C4-2B (cell line): ENCODE data around the gene CXCR6.

ENCODE experiments used
- H3K27ac ChIP-seq: fragments of 450-650 bp; 2 replicates; pipeline ENCODE4 v1.5.1; 2017
- CTCF ChIP-seq: fragments of 450-650 bp; conservative IDR thresholded peaks from 2 replicates; pipeline ENCODE4 v1.5.1; 2017; ENCODE audit warnings: mild to moderate bottlenecking
- ZFX ChIP-seq: fragments of 450-650 bp; IDR thresholded peaks from 2 replicates; pipeline ENCODE4 v1.6.1; 2017

Gene CXCR6

DNA sequence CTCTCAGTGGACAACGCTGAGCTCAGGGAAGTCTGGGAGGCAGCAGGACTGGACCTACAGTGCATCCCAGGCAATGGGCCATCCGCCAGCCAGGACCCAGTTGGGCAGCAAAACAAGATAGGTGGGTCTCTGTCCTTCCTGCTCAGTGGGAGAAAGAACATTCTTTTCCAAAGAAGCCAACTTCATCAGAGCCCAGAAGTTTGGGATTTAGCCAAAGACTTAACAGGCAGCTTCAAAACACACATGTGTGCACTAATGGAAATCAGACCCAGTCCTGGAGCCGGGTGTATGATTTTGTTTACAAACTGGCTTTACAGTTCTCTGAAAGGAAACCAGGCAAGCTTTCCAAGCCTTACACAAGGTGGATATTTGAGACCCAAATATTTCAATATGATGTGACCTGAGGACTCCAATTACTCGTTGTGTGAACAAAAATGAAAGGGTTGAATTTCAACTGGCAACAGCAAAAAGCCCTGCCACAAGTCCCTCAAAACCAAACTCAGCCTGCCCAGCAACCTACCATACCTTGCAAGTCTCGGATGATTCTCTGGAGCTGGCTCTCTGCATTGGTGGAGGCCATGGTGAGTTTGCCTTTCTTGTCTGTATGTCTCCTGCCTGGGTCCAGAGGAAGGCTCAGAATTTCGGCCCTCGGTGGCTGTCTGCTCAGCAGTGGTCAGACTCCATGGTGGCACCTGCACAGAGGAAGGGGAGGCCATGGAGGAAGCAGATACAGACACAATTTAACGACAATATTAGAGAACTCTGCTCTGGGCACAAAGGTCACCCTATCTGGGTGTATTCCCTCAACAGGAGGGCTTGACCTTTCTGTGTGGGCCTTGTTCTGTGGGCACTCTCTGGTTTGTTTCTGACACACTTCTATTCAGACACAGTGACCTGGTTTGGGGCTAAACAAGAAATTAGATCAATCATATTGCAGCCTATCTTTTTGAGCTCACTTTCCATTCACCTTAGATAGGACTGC is 41.4 kb downstream of the CXCR6 start:
- H3K27ac ChIP-seq: peak overlapping the region; percentile 98
- TF ChIP-seq ZFX (no peak), CTCF (no peak)

- H3K27ac ChIP-seq: peak overlapping the region; percentile 98
- TF ChIP-seq ZFX (no peak), CTCF (no peak)
Measured at GRCh38 chr3:45985532-45986302, 42.5 kb downstream of the CXCR6 start.

DNA sequence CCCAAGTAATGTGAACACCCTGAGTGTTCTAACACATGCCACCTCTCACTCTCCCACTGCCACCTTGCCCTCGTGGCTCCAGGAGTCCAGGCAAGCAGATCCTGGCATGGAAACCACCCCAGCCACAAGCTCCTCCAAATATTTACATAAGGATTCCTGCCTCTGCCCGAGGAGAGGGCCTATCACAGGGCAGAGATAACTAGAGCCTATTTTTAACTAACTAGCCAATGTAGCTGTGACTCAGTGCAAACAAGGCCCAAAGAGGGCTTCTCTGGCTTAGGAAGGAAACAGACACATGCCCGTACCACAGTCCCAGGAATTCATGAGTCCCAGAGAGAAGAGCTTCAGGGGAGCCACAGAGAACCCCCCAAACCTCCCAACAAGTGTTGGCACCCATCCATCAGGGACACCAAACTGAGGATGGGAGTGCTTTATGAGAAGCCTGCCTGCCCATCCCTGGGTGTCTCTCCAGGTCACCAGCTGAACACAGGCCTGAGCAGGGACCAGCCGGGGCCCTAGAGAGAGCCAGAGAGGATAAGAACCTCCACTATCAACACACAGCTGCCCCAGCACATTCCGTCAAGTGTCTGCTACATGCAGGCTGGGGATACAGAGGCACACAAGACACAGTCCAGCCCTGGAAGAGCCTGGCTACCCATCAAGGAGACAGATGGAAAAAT is 43.2 kb downstream of the CXCR6 start:
- TF ChIP-seq ZFX (peak; percentile 22; the same call in 1 of the 2 replicates), CTCF (no peak)
- peak overlapping the region; percentile 98 for H3K27ac ChIP-seq

GRCh38 chr3:45987368-45988291 is 44.4 kb downstream of the CXCR6 start:
- peak overlapping the region; percentile 98 for H3K27ac ChIP-seq
- TF ChIP-seq ZFX (no peak), CTCF (no peak)

- H3K27ac ChIP-seq: peak overlapping the region; percentile 98
- TF ChIP-seq CTCF (no peak), ZFX (no peak)
Measured at GRCh38 chr3:45988362-45988761, 45.1 kb downstream of the CXCR6 start.

DNA sequence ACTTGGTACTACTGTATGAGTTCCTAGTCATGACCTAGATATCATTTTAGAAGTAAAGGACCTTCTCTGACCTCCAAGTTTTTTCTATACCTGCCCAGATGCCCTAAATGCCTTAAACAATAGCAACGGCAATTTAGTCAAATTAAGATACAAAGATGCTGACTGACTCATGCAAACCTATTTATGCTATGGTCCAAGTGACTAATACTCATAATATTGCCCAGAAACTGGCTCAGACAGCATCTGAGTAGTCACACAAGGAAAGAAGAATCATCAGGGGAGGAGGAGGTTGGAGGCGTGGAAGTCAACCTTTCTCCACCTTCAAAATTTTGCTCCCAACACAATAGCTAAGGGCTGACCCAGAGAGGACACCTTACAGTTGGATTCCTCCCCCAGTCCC is 45.5 kb downstream of the CXCR6 start:
- H3K27ac ChIP-seq: no peak overlapping the region

More for the DNA sequence above, 45.5 kb downstream of the CXCR6 start:
- TF ChIP-seq ZFX (no peak), CTCF (no peak)
